NCI-H82 treated with DMSO at 0.1 percent for 48 hours (cell line): Measurements from ENCODE around the gene MAP2.
"Not testable (repeated sequence)": the region's sequence is repeated elsewhere in the genome, so short reads cannot be mapped to it uniquely, and the experiment has no call there.

Experiments used
- DNase-seq: peaks from one replicate; lab custom pipeline; 2025; ENCODE audit not compliant: unreplicated experiment; lab: John Stamatoyannopoulos, UW

The MAP2 gene

GRCh38 chr2:209472112-209472832 lies 48.4 kb downstream of the MAP2 start:
- no peak for DNase-seq

- DNase-seq: no peak
Measured at GRCh38 chr2:209472871-209473270, 49.0 kb downstream of the MAP2 start.

GRCh38 chr2:209473930-209474419 lies 50.1 kb downstream of the MAP2 start:
- peak; percentile 12 for DNase-seq

GRCh38 chr2:209474960-209475359 lies 51.1 kb downstream of the MAP2 start:
- no peak for DNase-seq

- DNase-seq: peak; percentile 16
Measured at GRCh38 chr2:209476367-209477208, 52.7 kb downstream of the MAP2 start.

GRCh38 chr2:209492296-209492695 lies 68.4 kb downstream of the MAP2 start:
- DNase-seq: not testable (repeated sequence)

- DNase-seq: not testable (repeated sequence)
Measured at GRCh38 chr2:209495068-209495620, 71.3 kb downstream of the MAP2 start.

- no peak for DNase-seq
Measured at GRCh38 chr2:209495855-209496585, 72.2 kb downstream of the MAP2 start.

- DNase-seq: no peak
Measured at GRCh38 chr2:209496586-209496982, 72.7 kb downstream of the MAP2 start.

- no peak for DNase-seq
Measured at GRCh38 chr2:209498614-209499013, 74.8 kb downstream of the MAP2 start.

GRCh38 chr2:209499069-209499468 lies 75.2 kb downstream of the MAP2 start:
- DNase-seq: no peak

GRCh38 chr2:209501579-209501978 lies 77.7 kb downstream of the MAP2 start:
- no peak for DNase-seq

GRCh38 chr2:209505410-209505809 lies 81.6 kb downstream of the MAP2 start:
- no peak for DNase-seq

- no peak for DNase-seq
Measured at GRCh38 chr2:209508255-209508654, 84.4 kb downstream of the MAP2 start.

GRCh38 chr2:209511637-209512036 lies 87.8 kb downstream of the MAP2 start:
- no peak for DNase-seq

- DNase-seq: no peak
Measured at GRCh38 chr2:209512971-209513370, 89.1 kb downstream of the MAP2 start.

GRCh38 chr2:209517436-209517835 lies 93.6 kb downstream of the MAP2 start:
- DNase-seq: no peak

- no peak for DNase-seq
Measured at GRCh38 chr2:209519271-209519670, 95.4 kb downstream of the MAP2 start.

GRCh38 chr2:209519906-209520305 lies 96.1 kb downstream of the MAP2 start:
- DNase-seq: peak; percentile 97

- no peak for DNase-seq
Measured at GRCh38 chr2:209523041-209523740, 99.3 kb downstream of the MAP2 start.

- DNase-seq: no peak
Measured at GRCh38 chr2:209523867-209524266, 100.0 kb downstream of the MAP2 start.
